Fibroblast of villous mesenchyme (primary cell): ENCODE measurements around the gene HACD1. TPM values are rescaled to one million over a fixed set of nuclear protein-coding genes. Genes with fewer than 3 reads are reported as not detected.

Experiments
- DNase-seq: peaks from one replicate; pipeline ENCODE4 v3.0.0-alpha.2; 2010; ENCODE audit warnings: low read depth
- H3K4me3 ChIP-seq: 2 replicates; pipeline ENCODE4 v1.5.1; 2011; ENCODE audit warnings: low read depth, mild to moderate bottlenecking, low read length
- CTCF ChIP-seq: IDR thresholded peaks from 2 replicates; pipeline ENCODE4 v1.5.1; 2012; ENCODE audit warnings: low read depth, mild to moderate bottlenecking, low read length; ENCODE audit not compliant: insufficient read depth
- total RNA-seq: library from RNA; depleted of rRNA; stranded (reverse); fragments of >200 nt; gene quantifications from 2 replicates; pipeline ENCODE4 v1.2.3, GENCODE V29; 2012

Gene HACD1
- total RNA-seq = 43.2 and 102 TPM in 2 replicates

- DNase-seq = peak; percentile 76
- no peak for TF ChIP-seq CTCF
- peak within 1 kb of the TSS; percentile 74 for H3K4me3 ChIP-seq
These were observed at the start of gene HACD1 for GRCh38 chr10:17617031-17617911. TSS of gene HACD1 (minus strand) at chr10:17617374. CDS start at chr10:17617339, 35 bp downstream.

GRCh38 chr10:17665747-17666146, 48.6 kb upstream of the HACD1 start:
- TF ChIP-seq CTCF = no peak
- H3K4me3 ChIP-seq = no peak overlapping the region
- peak; percentile 96 for DNase-seq

GRCh38 chr10:17663450-17663849, 46.3 kb upstream of the HACD1 start:
- DNase-seq = no peak
- no peak for TF ChIP-seq CTCF
- H3K4me3 ChIP-seq = no peak overlapping the region

- no peak overlapping the region for H3K4me3 ChIP-seq
- TF ChIP-seq CTCF = no peak
- DNase-seq = no peak
These were observed 45.3 kb upstream of the HACD1 start for GRCh38 chr10:17662193-17663138.

GRCh38 chr10:17661510-17661909, 44.3 kb upstream of the HACD1 start:
- no peak overlapping the region for H3K4me3 ChIP-seq
- DNase-seq = no peak
- no peak for TF ChIP-seq CTCF

GRCh38 chr10:17660921-17661320, 43.7 kb upstream of the HACD1 start:
- no peak for DNase-seq
- no peak for TF ChIP-seq CTCF
- no peak overlapping the region for H3K4me3 ChIP-seq
